Transverse colon (tissue), 3 donors: Measurements from ENCODE around the gene INO80D.

Source experiments
- CTCF ChIP-seq, 5 experiments: fragments of 200-600 bp in 3 of 5; fragments of 450-650 bp in 2 of 5; sonication (generic) in 3 of 5; IDR thresholded peaks; 1 replicate in 2 of 5; 2 replicates in 3 of 5; pipeline ENCODE4 v1.5.1; 2016 to 2017; ENCODE audit warnings: antibody characterized with exemption in 5 of 5, inconsistent platforms in 3 of 5, mild to moderate bottlenecking in 2 of 5, moderate library complexity in 1 of 5
- EP300 ChIP-seq: sonication (generic); formaldehyde crosslinking; IDR thresholded peaks from one replicate; pipeline ENCODE4 v1.6.1; 2017; ENCODE audit warnings: antibody characterized with exemption, low read depth
- POLR2A ChIP-seq: fragments of 450-650 bp; IDR thresholded peaks from one replicate; pipeline ENCODE4 v1.6.1; 2016; ENCODE audit warnings: antibody characterized with exemption, mild to moderate bottlenecking, moderate library complexity

- TF ChIP-seq POLR2A = no peak
- TF ChIP-seq CTCF (IDR thresholded peaks at IDR 0.05) = no peak
- TF ChIP-seq EP300 = no peak
Observed at GRCh38 chr2:205948883-205949282, 137.1 kb downstream of the INO80D start.
